NCI-H1092 (cell line): ENCODE data around the gene UACA.
A peak's percentile ranks its signal among the peaks of the same experiment; 100 is the strongest.
"Not testable (repeated sequence)": the region's sequence is repeated elsewhere in the genome, so short reads cannot be mapped to it uniquely, and the experiment has no call there.

ENCODE experiments used
- DNase-seq: peaks from one replicate; lab custom pipeline; 2025; lab: John Stamatoyannopoulos, UW

Gene UACA

GRCh38 chr15:70627734-70628548, 135.4 kb downstream of the UACA start:
- no peak for DNase-seq

- no peak for DNase-seq
Measured at GRCh38 chr15:70627322-70627721, 136.0 kb downstream of the UACA start.

DNA sequence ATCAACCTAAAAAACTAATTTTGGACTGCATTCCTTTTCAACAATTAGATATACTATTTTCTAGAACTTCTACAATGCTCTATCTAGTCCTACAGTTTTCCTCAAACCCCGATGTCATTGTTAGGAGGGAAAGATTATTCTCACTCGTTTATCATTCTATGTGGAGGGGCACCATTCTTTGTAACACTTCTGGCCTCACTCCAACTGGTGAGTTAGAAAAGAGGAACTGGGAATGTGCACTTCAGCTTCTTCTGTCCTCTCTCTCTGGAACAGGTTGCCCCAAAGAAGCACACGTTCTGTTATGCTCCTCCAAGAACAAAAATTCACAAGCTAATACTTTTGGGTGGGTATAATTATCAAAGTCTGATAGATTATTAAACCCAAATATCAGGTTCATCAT, 137.9 kb downstream of the UACA start:
- DNase-seq: no peak

- no peak for DNase-seq
Measured at GRCh38 chr15:70625011-70625410, 138.3 kb downstream of the UACA start.

- no peak for DNase-seq
Measured at GRCh38 chr15:70618929-70619328, 144.4 kb downstream of the UACA start.

DNA sequence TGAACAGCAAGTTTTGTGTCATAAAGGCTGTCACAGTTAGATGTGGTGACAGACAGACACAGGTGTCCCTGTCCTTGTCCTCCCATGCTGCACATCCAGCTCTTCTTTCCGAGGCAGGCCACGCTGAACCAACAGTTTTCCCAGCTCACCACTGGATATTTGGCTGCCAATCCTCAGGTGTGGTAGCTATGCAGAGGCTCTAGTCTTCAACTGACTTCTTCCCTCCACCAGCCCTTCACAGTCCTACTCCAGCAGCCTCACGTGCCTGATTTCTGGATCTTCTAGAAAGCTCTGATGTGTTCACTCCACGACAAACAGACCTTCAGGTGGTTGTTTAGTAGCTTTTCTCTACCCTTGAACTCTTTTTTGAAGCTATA, 145.5 kb downstream of the UACA start:
- no peak for DNase-seq

DNA sequence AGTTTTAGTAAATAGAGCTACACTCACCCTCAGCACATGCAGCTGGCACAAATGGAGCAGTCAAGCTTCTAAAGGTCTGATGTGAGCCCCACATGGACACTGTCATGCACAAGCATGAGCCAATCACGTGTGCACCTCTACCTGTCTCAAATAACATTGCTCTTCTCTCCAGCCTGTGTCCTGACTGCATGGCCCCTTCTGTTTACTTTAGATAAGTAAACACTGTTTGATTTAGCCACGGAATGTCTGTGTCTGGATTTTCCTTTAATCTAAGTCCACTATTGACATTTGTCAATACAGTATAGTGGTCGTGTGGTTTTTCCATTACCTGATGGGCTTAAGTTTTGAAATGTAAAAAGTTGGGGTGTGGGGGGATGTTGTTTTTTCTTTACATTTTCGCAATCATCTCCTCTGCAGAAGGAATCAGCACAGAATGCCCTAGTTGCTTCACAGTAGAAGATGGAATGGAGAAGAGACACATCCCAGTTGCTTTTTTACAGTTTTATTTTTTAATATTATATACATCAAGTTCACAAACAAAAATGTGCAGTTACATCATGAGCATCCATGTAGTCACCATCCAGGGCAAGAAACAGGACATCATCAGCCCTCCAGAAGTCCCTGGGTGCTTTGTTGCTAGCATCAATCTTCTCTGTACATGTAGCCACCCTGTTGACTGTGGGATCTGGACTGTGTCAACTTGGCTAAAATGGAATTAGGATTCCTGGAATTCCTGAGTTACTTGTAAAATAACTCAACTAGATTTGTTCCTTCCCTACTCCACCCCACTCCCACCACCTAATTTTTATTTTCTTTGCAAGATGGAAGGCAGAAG, 146.1 kb downstream of the UACA start:
- DNase-seq: no peak

DNA sequence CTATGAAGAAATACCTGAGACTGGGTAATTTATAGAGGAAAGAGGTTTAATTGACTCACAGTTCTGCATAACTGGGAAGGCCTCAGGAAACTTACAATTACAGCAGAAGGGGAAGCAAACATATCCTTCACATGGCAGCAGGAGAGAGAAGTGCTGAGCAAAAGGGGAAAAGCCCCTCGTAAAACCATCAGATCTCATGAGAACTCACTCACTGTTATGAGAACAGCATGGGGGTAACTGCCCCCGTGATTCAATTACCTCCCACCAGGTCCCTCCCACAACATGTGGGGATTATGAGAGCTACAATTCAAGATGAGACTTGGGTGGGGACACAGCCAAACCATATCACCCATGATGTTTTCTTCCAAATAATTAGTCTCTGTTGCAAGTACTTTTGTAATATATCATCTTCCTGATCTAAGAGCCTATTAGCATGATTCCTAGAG, 147.0 kb downstream of the UACA start:
- DNase-seq: not testable (repeated sequence)

- DNase-seq: no peak
Measured at GRCh38 chr15:70615435-70616310, 147.7 kb downstream of the UACA start.

DNA sequence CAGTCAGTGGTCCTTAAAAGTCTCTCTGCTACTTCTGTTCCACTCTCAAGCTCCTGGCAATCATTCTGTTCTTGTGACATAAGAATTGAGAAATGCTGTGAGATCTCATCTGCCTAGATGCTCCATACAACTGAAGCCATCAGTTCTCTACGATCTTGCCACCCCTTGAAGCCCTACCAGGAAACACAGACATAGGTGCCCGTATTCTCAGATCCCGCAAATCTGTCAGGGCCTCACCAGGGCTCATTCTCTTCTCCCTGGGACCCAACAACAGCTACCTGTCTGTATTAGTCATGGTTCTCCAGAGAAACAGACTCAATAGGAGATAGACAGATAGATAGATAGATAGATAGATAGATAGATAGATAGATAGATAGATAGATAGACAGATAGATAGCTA, 149.1 kb downstream of the UACA start:
- no peak for DNase-seq

DNA sequence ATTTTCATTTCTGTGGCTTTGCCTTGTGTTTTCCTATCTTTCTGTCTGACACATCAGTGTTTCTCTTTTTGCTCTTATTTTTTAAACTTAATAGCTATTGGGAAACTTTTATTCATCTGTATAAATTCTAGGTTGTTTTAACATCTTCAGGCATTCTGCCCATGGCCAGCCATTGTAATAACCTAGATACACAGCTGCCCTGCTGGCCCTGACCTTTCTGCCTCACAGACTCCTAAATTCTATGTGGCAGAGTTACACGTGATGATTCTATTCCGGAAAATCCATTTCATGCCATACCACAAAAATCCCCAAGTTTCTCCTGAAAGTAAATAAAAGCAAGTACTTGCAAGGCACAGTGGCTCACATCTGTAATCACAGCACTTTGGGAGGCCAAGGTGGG, 150.1 kb downstream of the UACA start:
- DNase-seq: no peak

- DNase-seq: no peak
Measured at GRCh38 chr15:70611286-70611685, 152.1 kb downstream of the UACA start.

- DNase-seq: no peak
Measured at GRCh38 chr15:70610541-70610940, 152.8 kb downstream of the UACA start.

- no peak for DNase-seq
Measured at GRCh38 chr15:70609889-70610288, 153.5 kb downstream of the UACA start.

- no peak for DNase-seq
Measured at GRCh38 chr15:70608144-70608543, 155.2 kb downstream of the UACA start.

DNA sequence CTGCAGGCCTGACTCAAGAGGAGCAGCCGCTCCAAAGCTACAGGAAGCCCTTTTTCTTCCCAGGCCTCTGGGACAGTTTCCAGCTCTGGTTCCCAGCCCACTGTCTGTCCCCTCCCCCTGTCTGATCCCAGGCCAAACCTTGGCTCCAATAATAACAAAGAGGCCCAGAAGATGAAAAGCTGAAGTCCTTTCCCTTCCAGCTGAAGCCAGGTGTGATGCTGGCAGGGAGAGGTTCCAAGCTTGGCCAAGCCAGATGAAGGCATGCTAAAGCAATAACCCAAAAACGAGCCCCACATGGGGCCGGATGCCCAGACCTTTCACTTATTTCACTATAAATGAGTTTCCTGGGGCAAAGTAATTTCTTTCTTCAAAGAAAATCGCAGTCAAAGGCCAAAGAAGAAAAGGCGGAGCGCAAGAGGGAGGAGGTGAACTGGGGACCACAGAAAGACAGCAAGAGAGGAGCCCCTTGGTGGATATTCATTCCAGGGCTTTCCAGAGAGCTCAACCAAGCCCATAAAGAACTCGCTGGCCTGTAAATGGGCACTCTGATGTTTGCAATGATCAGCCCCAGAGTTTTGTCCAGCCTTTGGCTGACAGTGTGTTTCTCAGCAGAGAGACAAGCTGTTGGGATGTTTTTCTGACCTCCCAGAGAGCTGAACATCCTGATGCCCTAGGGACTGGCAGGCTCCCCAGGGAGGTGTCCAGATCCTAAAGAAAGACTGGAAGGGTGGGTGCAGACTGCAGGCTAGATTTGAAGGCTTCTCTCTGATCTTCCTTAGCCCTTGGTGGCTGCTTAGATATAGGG, 157.6 kb downstream of the UACA start:
- DNase-seq: peak; percentile 34

- DNase-seq: no peak
Measured at GRCh38 chr15:70604666-70605315, 158.6 kb downstream of the UACA start.
